ENCODE results near the gene SND1.

SND1 gene

DNA sequence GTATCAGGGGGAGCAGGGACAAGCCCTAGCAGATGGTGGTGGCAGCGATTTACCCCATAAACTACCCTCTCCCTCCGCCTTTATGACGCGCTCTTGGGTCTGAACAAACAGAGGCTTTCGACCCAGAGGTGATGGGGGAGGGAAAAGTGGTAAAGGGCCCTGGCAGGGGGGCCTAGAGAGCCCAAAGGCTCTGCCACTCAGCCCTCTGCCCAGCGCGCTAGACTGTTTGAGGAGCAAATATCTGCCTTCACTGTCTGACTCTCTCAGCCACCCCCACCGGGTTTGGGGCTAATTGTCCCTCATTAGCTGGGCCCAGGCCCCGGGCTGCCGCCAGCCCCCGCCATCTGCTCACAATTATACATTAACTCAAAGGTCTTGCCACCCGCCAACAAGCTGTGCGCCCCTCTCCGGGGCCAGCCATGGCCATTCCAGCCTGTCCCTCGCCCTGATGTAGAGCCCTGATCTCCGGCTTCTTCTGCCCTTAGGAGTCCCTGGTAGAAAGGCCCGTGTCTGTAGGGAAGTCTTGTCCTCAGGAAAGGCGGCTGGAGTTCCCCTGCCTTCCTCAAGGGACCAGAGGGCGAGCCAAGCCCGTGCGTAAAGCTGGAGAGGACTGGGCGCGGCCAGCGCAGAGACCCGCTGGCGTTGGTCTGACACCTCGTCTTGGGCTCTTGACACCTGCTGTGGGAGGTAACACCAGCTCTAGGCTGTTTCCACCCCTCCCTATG is 32.2 kb upstream of the SND1 start:
- H3K4me3 ChIP-seq (ENCODE audit: low read depth, low read length), result no peak overlapping the region
- no peak for DNase-seq (ENCODE audit: low read depth)
- no peak for TF ChIP-seq CTCF (IDR thresholded peaks at IDR 0.05; ENCODE audit: low read depth, low read length, missing control alignments)

- H3K4me3 ChIP-seq (ENCODE audit: low read depth, low read length), result no peak overlapping the region
- DNase-seq (ENCODE audit: low read depth), result no peak
- no peak for TF ChIP-seq CTCF (IDR thresholded peaks at IDR 0.05; ENCODE audit: low read depth, low read length, missing control alignments)
These were observed 31.4 kb upstream of the SND1 start for GRCh38 chr7:127620406-127621233.

DNA sequence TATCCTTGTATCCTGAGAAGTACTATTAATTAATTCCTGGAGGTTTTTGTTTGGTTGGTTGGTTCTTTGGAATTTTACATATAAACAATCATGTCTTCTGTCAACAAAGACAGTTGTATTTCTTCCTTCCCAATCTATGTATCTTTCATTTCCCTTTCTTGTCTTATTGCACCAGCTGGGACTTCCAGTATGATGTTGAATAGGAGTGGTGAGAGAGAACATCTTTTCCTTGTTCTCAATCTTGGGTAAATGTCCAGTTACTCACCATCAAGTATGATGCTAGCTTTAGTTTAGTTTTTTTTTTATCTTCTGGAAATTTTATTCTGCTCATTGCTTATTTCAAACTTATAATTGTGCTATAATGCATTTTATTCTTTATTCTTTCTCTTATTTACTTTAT is 26.7 kb upstream of the SND1 start:
- no peak for TF ChIP-seq CTCF (IDR thresholded peaks at IDR 0.05; ENCODE audit: low read depth, low read length, missing control alignments)
- DNase-seq (ENCODE audit: low read depth), result no peak
- H3K4me3 ChIP-seq (ENCODE audit: low read depth, low read length), result no peak overlapping the region

DNA sequence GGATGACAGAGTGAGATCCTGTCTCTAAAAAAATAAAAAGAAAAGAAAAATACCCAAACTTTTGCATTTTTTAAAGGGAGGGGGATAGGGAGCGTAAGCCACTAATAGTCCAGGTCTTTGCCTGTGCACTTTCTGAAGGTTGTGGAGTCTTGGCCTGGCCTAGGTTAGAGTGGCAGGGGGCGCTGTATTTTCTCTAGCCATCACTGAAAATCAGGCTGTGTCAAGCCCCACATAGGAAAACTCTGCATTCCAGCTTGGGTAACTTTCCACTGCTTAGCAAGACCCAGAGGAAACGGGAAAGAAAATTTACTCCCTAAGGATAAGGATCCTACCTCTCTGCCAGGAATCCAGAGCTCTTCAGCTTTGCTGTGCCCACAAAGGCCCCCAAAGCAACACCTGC is 23.5 kb upstream of the SND1 start:
- no peak for DNase-seq (ENCODE audit: low read depth)
- no peak overlapping the region for H3K4me3 ChIP-seq (ENCODE audit: low read depth, low read length)
- TF ChIP-seq CTCF (IDR thresholded peaks at IDR 0.05; ENCODE audit: low read depth, low read length, missing control alignments), result peak; percentile 24

GRCh38 chr7:127629268-127629854 is 22.6 kb upstream of the SND1 start:
- H3K4me3 ChIP-seq (ENCODE audit: low read depth, low read length), result no peak overlapping the region
- peak; percentile 75 for TF ChIP-seq CTCF (IDR thresholded peaks at IDR 0.05; ENCODE audit: low read depth, low read length, missing control alignments)
- no peak for DNase-seq (ENCODE audit: low read depth)

GRCh38 chr7:127632276-127632910 is 19.6 kb upstream of the SND1 start:
- H3K4me3 ChIP-seq (ENCODE audit: low read depth, low read length), result no peak overlapping the region
- no peak for TF ChIP-seq CTCF (IDR thresholded peaks at IDR 0.05; ENCODE audit: low read depth, low read length, missing control alignments)
- no peak for DNase-seq (ENCODE audit: low read depth)

All from GM12864 (cell line).